Liver (tissue), 3 donors: Measurements from ENCODE around the gene SOX6.

Experiments used
- GABPA ChIP-seq, 2 donors: IDR thresholded peaks in 1 of 2; conservative IDR thresholded peaks in 1 of 2; 2 replicates each; pipeline ENCODE4 v1.6.1; 2016; ENCODE audit warnings: antibody characterized with exemption in 2 of 2, mild to moderate bottlenecking in 1 of 2, moderate library complexity in 1 of 2
- HNF4G ChIP-seq: IDR thresholded peaks from 2 replicates; pipeline ENCODE4 v1.6.1; 2016; ENCODE audit warnings: antibody characterized with exemption
- JUND ChIP-seq, 2 donors: IDR thresholded peaks; 2 replicates each; pipeline ENCODE4 v1.6.1; 2016; ENCODE audit warnings: antibody characterized with exemption in 2 of 2
- RAD21 ChIP-seq, 2 donors: IDR thresholded peaks; 2 replicates each; pipeline ENCODE4 v1.6.1; 2016; ENCODE audit warnings: antibody characterized with exemption in 2 of 2, mild to moderate bottlenecking in 2 of 2
- SP1 ChIP-seq: IDR thresholded peaks from 2 replicates; pipeline ENCODE4 v1.6.1; 2018; ENCODE audit warnings: antibody characterized with exemption, mild to moderate bottlenecking
- TAF1 ChIP-seq: conservative IDR thresholded peaks from 2 replicates; pipeline ENCODE4 v1.6.1; 2016; ENCODE audit warnings: antibody characterized with exemption, mild to moderate bottlenecking
- TF ChIP-seq, protein P1 (sequence below): fragments of 150-350 bp; IDR thresholded peaks from 2 replicates; pipeline ENCODE4 v1.5.1; 2017; ENCODE audit warnings: improper control_type of control experiment, low read depth, low read length; ENCODE audit not compliant: missing input control
- TF ChIP-seq, protein P2 (sequence below): IDR thresholded peaks from 2 replicates; pipeline ENCODE4 v1.6.1; 2016; ENCODE audit warnings: antibody characterized with exemption
- TF ChIP-seq, protein P3 (sequence below): IDR thresholded peaks from 2 replicates; pipeline ENCODE4 v1.6.1; 2016; ENCODE audit warnings: antibody characterized with exemption
- TF ChIP-seq, protein P4 (sequence below): IDR thresholded peaks from 2 replicates; pipeline ENCODE4 v1.6.1; 2016; ENCODE audit warnings: antibody characterized with exemption
- TF ChIP-seq, protein P5 (sequence below): IDR thresholded peaks from 2 replicates; pipeline ENCODE4 v1.6.1; 2016; ENCODE audit warnings: antibody characterized with exemption, mild to moderate bottlenecking
- donor health status: healthy.
- donor health status: healthy.

DNA sequence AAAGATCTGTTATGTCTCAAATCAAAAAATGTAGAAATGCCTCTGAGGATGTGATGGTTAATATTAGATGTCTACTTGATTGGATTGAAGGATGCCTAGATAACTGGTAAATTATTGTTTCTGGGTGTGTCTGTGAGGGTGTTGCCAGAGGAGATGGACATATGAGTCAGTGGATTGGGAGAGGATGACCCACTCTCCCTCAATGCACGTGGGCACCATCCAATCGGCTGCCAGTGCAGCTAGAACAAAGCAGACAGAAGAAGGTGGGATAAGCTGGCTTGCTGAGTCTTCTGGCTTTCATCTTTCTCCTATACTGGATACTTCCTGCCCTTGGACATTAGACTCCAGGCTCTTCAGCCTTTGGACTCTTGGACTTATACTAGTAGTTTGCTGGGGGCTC lies 430.3 kb downstream of the SOX6 start:
- TF ChIP-seq, protein P1, sequence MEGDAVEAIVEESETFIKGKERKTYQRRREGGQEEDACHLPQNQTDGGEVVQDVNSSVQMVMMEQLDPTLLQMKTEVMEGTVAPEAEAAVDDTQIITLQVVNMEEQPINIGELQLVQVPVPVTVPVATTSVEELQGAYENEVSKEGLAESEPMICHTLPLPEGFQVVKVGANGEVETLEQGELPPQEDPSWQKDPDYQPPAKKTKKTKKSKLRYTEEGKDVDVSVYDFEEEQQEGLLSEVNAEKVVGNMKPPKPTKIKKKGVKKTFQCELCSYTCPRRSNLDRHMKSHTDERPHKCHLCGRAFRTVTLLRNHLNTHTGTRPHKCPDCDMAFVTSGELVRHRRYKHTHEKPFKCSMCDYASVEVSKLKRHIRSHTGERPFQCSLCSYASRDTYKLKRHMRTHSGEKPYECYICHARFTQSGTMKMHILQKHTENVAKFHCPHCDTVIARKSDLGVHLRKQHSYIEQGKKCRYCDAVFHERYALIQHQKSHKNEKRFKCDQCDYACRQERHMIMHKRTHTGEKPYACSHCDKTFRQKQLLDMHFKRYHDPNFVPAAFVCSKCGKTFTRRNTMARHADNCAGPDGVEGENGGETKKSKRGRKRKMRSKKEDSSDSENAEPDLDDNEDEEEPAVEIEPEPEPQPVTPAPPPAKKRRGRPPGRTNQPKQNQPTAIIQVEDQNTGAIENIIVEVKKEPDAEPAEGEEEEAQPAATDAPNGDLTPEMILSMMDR: no peak
- TF ChIP-seq, protein P2, sequence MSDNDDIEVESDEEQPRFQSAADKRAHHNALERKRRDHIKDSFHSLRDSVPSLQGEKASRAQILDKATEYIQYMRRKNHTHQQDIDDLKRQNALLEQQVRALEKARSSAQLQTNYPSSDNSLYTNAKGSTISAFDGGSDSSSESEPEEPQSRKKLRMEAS: no peak
- TF ChIP-seq, protein P3, sequence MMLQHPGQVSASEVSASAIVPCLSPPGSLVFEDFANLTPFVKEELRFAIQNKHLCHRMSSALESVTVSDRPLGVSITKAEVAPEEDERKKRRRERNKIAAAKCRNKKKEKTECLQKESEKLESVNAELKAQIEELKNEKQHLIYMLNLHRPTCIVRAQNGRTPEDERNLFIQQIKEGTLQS: no peak
- TF ChIP-seq GABPA (IDR thresholded peaks at IDR 0.05 in 1 of 2, conservative IDR thresholded peaks at IDR 0.05 in 1 of 2) (no peak), TAF1 (no peak), SP1 (no peak), RAD21 (IDR thresholded peaks at IDR 0.05) (no peak), JUND (IDR thresholded peaks at IDR 0.05) (no peak), HNF4G (no peak)
- TF ChIP-seq, protein P4, sequence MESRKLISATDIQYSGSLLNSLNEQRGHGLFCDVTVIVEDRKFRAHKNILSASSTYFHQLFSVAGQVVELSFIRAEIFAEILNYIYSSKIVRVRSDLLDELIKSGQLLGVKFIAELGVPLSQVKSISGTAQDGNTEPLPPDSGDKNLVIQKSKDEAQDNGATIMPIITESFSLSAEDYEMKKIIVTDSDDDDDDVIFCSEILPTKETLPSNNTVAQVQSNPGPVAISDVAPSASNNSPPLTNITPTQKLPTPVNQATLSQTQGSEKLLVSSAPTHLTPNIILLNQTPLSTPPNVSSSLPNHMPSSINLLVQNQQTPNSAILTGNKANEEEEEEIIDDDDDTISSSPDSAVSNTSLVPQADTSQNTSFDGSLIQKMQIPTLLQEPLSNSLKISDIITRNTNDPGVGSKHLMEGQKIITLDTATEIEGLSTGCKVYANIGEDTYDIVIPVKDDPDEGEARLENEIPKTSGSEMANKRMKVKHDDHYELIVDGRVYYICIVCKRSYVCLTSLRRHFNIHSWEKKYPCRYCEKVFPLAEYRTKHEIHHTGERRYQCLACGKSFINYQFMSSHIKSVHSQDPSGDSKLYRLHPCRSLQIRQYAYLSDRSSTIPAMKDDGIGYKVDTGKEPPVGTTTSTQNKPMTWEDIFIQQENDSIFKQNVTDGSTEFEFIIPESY: no peak
- TF ChIP-seq, protein P5, sequence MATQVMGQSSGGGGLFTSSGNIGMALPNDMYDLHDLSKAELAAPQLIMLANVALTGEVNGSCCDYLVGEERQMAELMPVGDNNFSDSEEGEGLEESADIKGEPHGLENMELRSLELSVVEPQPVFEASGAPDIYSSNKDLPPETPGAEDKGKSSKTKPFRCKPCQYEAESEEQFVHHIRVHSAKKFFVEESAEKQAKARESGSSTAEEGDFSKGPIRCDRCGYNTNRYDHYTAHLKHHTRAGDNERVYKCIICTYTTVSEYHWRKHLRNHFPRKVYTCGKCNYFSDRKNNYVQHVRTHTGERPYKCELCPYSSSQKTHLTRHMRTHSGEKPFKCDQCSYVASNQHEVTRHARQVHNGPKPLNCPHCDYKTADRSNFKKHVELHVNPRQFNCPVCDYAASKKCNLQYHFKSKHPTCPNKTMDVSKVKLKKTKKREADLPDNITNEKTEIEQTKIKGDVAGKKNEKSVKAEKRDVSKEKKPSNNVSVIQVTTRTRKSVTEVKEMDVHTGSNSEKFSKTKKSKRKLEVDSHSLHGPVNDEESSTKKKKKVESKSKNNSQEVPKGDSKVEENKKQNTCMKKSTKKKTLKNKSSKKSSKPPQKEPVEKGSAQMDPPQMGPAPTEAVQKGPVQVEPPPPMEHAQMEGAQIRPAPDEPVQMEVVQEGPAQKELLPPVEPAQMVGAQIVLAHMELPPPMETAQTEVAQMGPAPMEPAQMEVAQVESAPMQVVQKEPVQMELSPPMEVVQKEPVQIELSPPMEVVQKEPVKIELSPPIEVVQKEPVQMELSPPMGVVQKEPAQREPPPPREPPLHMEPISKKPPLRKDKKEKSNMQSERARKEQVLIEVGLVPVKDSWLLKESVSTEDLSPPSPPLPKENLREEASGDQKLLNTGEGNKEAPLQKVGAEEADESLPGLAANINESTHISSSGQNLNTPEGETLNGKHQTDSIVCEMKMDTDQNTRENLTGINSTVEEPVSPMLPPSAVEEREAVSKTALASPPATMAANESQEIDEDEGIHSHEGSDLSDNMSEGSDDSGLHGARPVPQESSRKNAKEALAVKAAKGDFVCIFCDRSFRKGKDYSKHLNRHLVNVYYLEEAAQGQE: no peak
